ENCODE results near the gene PRKACB.
"Not testable (repeated sequence)": the region's sequence is repeated elsewhere in the genome, so short reads cannot be mapped to it uniquely, and the experiment has no call there.

PRKACB gene

DNA sequence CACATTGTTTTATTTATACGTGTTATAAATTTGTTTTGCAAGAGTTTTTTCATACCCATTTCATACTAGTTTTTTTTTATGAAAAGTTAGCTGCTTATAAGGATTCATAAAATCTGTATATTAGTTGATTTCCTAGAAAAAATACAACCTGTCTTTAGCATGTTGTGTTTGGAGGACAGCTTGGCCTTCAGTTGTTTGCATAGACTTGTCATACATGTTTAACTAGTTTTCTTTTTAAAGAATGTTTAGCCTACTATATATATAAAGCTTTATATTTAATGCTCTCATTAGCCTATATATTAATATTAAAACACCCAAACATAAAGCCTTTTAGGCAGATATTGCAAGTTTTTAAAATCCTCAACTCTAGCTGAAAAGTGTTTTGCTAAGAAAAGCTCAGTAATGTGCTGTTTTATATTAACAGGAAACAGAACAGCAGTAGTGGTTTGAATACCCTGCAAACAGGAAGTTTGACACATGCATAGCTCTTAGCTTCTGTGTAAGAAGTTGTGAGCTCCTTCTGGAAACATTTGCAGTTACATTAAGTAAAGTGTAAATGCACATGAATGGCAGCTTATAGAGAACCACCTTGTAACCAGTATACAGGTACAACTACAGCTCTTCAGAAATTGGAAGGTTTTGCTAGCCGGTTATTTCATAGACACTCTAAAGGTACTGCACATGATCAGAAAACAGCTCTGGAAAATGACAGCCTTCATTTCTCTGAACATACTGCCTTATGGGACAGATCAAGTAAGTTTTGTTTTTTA is at the start of gene PRKACB:
Gene PRKACB, plus strand, starts transcription at position 476 of the 770 bp plus-strand sequence. Its CDS starts 91 bp downstream, at position 567.
- no peak for FAIRE-seq

DNA sequence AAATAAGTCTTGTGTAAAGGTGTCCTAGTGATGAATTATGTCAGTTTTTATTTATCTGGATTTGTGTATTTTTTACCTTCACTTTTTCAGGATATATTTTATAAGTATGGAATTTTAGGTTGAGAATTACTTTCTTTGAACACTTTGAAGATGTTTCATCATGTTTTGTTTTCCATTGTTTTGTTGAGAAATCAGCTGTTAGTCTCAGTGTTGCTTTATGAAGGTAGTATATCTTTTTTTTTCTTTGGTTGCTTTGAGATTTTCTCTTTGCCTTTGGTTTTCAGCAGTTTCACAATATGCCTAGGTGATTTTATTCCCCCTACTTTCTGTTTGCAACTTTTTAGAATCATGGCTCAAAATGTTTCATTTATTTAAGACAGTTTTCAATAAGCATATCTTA is 48.8 kb upstream of the PRKACB start:
- FAIRE-seq = no peak

DNA sequence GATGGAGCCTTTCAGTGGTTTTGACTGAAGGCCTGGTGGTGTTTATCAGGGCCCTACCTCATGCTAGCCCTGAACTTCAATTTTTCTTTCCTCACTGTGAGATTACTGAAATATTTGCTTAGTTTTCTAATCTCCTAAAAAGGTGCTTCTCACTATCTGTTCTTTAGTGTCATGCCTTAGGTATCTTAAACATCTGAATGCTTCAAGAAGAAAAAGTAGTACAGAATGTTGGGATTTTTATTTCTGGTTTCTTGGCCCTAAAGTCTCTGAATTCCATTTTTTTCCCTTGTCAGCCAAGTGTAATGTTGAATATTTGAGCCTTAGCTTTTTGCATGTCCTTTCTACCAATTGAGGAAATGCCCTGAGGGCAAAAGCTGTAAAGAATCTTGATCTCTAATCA is 47.9 kb upstream of the PRKACB start:
- FAIRE-seq = no peak

DNA sequence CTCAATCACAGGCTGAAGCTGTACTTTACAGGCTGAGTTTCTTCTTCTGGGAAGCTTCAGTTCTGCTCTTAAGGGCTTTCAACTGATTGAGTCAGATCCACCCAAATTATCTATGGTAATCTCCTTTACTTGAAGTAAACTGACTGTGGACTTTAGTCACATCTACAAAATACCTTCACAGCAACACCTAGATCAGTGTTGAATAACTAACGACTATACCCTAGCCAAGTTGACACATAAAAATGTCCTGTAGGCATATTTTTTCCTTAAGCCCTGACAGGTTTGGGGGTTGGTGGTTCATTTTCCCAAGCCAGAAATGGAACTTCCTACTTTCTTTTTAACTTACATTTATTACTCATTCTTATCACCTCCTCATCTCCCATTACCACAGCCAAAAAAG is 42.9 kb upstream of the PRKACB start:
- no peak for FAIRE-seq

DNA sequence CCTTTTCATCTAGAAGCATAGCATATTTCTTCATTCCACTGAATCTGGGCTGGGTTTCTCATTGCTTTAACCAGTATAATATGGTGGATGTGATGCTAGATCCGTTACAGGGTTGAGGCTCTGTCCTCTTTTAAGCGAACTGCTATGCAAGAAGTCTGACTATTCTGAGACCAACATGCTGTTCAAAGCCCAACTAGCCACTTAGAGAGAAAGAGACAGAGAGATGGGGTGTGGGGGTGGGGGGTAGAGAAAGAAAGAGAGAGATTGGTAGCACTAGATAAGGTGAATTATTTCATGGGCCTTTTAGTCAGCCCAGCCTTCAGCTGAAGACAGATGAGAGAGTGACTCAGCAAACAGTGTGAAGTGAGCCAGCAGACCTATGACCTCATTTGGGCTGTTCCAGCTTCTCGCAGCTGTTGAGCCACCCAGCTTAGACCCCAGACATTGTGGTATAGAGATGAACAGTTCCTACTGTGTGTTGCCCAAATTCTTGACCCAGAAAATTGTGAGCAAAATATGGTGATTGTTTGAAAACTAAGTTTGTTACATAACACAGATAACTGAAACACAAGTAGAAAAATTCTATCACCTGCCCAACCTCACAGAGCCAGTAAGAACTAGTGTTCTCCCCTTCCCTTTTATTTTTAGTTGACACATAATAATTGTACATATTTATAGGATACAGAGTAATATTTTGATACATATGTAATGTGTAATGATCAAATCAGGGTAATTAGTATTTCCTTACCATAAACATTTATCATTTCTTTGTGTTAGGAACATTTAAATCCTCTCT is 40.7 kb upstream of the PRKACB start:
- FAIRE-seq = peak; percentile 99

DNA sequence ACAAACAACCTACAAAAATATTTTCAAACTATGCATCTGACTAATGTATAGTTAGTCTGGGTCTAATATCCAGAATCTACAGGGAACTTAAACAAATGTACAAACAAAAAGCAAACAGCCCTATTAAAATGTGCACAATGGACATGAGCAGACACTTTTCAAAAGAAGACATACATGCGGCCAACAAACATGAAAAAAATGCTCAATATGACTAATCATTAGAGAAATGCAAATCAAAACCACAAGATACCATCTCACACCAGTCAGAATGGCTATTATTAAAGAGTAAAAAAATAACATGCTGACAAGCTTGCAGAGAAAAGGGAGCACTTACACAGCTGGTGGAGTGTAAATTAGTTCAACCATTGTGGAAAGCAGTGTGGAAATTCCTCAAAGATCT is 36.5 kb upstream of the PRKACB start:
- not testable (repeated sequence) for FAIRE-seq

DNA sequence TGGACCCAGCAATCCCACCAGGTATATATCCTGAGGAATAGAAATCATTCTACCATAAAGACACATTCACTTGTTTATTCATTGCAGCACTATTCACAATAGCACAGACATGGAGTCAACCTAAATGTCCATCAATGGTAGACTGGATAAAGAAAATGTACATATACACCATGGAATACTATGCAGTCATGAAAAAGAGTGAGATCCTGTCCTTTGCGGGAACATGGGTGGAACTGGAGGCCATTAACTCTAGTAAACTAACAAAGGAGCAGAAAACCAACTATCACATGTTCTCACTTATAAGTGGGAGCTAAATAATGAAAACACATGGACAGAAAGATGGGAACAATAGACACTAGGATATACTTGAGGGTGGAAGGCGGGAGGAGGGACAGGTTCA is 36.1 kb upstream of the PRKACB start:
- FAIRE-seq = no peak

DNA sequence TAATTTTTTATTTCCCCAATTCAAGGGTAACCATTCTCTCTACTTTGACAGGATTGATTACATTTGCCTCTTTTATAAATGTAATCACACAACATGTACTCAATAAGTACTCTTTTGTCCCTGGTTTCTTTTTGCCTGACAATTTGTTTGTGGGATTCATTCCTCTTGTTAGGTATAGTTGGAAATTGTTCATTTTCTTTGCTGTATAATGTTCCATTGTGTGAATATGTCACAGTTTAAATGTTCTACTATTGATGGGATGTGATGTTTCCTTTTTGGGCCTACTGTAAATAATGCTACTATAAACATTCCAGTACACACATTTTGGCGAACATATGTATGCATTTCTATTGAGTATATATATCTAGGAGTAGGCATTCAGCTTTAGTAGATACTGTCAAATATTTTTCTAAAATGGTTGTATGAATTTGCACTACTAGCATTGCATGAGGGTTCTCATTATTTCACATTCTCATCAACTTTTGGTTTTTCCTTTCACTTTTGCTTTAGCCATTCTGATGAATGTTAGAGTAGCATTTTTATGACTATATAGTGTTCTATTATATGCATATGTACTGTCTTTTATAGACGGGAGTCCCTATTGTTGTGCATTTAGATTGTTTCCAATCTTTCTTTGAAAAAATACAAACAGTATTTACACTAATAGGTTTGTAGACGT is 35.0 kb upstream of the PRKACB start:
- FAIRE-seq = peak; percentile 41

DNA sequence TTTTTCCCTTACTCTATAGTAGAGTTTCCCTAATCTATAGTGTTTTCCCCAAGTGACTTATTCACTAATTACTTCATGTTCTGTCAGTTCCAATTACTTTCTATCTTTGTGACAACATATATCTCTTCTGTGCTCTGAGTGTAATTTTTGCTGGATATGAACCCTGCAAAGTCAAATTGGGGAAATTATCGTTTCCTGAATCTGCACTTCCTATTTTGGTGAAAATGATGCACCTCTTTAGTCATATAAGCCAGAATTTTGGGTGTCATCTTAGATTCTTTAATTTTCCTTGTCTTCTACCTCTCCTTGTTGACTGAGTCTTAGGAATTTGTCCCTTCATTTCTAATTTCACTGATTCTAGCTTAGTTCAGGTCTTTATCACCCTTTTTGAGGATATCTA is 33.4 kb upstream of the PRKACB start:
- FAIRE-seq = no peak

DNA sequence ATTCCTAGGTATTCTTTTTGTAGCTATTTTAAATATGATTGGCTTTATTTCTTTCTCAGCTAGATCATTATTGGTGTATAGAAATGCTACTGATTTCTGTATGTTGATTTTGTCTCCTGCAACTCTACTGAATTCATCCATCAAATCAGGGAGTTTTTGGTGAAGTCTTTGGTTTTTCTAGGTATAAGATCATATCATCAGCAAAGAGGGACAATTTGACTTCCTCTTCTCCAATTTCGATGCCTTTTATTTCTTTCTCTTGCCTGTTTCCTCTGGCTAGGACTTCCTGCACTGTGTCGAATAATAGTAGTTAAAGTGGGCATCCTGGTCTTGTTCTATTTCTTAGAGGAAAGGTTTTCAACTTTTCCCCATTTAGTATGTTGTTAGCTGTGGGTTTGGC is 27.5 kb upstream of the PRKACB start:
- no peak for FAIRE-seq

DNA sequence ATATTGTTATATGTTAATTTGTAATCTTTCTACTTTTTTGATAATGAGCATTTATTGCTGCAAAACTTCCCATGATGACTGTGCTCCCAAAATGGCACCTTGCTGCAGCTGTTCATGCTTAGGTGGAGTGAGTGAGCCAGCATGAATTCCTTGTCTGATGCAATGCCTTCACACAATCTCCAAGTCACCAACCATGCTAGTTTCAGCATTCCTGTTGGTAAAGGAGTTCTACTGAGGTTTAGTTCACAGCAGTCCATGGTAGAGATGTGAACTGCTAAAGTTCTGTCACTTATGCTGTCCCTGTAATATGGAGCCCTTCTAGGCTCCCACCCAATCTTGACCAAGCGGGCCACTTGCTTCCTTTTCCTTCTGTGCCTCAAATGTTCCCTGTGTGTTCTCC is 26.2 kb upstream of the PRKACB start:
- FAIRE-seq = no peak

DNA sequence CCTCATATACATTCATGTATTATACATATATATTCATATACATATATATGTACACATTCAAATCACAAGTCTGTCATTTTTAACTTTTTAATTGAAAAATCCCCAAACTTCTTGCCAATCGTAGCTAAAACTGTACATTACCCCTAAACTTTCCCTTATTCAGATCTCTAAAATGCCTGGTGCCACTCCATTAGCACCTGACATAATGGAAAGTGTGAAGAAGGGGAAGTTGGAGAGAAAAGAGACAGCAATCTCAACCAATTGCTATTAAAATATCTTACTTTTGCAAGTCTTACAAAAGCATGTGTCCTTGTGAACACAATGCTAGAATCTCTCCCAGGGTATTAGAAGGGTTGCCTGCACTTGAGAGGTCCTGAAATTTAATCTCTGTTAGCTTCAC is 22.7 kb upstream of the PRKACB start:
- no peak for FAIRE-seq

DNA sequence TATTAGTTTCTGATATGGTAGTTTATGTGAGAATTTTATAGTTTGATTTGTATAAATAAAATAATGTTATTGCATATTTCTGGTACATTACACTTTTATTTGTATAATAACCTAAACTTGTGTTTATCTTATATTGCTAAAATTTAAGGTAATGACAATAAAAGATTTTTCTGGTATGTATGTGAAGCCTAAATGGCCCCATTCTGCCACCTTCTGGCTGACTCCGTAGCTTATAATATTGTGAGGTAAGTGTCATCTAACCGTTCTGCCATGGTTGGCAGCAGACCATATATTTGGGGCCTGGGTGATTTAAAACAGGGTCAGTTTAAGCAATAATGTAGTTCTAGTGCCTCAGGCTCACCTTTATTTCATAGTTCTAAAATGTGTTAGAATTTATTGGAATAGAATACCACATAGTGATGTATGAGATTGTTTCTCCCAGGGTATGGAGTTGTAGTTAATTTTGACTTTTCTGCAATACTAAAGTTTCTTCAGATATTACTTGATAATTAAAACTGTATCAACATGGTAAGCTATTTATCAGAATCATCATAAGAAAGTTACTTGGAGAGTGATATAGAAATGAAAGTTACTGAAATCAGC is 21.2 kb upstream of the PRKACB start:
- peak; percentile 95 for FAIRE-seq

DNA sequence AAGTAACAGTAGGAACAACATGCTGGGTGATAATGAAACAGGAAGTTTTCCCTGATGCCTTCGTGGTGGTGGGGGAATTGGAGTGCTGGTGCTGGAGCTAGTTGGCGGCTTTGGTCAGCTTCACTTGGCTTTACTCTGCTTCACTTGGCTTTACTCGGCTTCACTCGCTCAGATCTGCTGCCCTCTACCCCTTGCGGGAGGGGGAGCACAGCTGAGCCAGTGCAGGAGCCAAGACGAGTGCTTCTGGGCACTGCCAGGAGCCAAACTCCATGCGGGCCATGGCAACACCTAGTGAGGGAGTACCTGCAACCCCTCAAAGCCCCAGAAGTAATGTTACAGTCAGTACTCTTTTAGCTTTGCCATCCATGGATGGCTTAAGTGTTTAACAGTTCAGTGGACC is 10.6 kb upstream of the PRKACB start:
- no peak for FAIRE-seq

DNA sequence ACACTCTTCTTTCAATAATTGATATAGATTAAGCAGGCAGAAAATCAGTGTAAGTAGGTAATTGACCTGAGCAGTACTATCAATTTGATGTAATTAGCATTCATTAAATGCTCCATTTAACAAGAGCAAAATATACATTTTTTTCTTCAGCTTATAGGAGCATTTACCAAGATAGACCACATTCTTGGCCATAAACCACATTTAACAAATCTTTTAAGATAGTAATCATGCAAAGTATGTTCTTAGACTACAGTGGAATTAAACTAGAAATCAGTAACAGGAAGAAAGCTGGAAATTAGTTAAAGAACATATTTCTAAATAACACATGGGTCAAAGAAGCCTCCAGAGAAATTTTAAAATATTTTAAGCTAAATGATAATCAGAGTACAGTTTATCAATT is 8.7 kb upstream of the PRKACB start:
- no peak for FAIRE-seq

DNA sequence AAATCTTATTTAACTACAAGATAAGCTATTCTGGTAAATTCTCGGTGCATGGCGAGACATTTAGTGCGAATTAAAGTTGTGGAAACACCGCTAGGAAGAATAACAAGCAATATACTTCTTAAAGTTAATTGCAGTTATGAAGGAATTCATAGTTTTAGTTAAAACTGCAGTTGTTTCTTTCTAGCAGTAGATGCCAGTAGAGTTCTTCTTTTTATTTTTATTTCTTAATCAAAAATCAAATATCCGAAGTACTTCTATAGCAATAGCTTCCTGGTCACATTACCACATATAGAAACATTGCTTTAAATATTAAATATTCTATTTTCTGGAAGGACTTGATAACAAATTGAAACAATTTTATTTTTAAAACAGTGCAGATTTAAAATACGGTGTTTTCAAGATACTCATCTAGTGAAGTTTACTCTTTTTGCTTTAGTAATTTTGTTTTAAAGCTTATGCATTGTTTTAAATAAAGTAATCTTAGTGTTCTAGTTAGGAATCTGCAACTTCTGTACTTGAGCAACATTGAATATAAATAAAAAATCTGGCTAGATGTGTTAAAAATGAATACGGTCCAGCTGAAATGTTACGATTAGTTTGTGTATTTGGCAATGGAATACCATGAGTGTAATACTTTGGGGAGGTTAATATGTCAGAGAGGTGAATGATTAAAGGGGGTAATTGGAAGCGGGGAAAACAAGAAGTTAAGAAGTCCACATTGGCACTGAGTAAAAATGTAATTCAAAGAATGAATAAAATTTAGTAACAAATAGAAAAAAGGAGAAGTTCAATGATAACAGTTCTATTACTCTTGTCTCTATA is 2.7 kb upstream of the PRKACB start:
- FAIRE-seq = peak; percentile 98

DNA sequence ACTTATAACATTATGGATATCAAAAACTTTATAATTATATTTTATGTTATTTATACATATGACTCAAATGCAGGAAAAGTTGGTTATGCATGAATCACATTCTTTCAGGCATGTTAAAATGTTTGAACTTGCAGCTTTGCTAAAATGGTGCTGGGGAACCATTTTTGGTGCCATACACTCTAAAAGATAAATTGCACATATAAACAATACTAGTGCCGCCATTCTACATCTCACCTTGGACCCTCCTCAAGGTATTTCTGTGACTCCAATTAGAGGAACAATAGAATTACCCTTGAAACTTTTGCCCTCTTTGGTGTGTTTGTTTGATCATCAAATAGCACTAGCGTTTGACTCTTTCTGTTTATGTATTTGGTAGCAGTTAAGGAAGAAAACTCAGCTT is 997 bp downstream of the PRKACB start:
- no peak for FAIRE-seq

DNA sequence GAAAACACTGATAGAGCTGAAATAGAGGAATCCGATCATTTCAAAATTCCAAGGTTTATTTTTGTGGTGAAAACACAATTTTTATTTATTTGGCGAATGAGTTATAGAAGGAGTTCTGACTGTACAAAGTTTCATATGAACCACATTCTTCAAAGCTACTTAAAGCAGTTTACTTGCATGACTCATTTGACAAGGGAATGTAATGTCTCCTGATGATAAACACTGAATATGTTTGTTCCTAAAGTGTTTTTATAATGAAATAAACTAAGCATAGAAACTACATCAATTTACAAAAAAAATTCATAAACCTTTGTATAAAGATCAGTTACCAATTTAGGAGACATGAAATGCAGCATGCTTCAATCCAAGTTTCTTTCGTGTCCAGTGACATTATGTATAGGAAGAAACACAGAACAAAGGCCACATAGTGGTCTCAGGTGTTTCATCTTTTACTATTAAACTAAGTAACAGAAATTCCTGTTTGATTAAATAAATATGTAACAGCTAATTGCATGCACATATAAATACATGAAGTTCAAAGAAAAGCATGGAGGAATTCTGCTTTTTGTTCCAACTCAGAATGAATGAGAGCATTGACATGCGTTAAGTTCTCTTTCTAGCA is 2.5 kb downstream of the PRKACB start:
- FAIRE-seq = peak; percentile 61

DNA sequence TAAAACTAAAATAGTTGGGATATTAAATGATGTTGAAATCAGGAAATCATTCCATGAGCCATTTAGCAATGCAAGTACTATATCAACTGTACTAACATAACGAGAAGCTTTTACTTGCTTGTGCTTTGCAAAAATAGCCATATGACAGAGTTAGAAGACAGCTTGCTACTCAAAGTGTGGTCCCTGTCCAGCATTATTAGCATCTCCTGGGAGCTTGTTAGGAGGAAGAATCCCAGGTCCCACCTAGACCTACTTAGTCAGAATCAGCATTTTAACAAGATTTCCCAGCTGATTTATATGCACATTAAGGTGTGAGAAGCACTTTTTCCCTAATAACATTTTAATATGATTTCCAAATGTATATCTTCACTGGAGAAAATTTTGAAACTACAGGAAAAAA is 4.7 kb downstream of the PRKACB start:
- FAIRE-seq = no peak

DNA sequence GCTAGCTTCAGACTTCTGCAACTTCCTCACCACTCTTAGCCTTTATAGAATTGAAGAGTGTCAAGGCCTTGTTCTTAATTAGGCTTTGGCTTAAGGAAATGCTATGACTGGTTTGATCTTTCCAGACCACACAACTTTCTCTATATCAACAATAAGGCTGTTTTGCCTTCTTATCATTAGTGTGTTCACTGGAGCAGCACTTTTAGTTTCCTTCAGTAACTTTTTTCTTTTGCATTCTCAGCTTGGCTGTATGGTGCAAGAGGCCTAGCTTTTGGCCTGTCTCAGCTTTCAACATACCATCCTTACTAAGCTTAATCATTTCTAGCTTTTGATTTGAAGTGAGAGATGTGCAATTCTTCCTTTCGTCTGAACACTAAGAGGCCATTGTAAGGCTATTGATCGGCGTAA is 8.6 kb downstream of the PRKACB start:
- no peak for FAIRE-seq

DNA sequence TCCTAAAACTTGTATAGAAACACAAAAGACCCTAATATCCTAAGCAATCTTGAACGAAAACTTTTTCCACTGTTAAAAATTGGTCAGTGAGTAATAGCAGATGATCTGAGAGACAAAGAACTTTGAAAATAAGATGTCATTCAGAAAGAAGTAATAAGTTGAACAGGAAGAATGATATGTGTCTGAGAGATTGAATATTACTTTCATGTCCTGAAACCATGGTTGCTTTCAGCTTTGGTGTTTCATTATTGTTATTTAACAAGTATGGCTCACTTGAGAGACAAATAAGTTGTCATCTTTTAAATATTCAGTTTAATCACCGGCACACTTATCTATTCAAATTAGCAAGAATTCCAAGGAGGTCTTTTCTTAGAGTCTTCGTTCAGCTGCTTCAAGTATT is 11.4 kb downstream of the PRKACB start:
- FAIRE-seq = no peak

DNA sequence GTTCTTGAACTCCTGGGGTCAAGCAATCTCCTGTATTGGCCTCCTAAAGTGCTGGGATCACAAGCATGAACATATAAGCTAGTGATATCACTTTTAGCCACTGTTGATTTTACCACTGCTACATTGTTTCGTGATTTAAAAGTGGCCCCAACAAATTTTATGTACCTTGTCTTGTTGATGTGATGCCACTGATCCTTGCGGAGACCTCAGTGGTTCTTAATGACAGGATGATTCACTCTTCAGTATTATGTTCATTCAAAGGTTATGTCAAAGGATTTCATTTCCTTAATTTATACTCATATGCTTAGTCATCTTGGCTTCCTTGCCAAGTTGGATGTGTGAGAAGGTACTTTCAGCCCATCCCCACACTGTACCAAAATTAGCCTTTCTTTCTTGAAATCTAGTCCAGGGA is 12.1 kb downstream of the PRKACB start:
- FAIRE-seq = no peak

All from islet of Langerhans (tissue), 1 donor.